SK-N-SH (cell line): ENCODE measurements around the gene PARD3. TPM values are rescaled to one million over a fixed set of nuclear protein-coding genes. Genes with fewer than 3 reads are reported as not detected.

Source experiments
- CTCF ChIA-PET: fragments of 300-600, 350-600 bp; formaldehyde crosslinking; extraction: SDS; loops from one replicate; lab custom pipeline; 2021; lab: Yijun Ruan, JAX
- POLR2A ChIA-PET: fragments of 350-600 bp; sonication (Branson Sonifier 250); formaldehyde crosslinking; extraction: SDS; loops from one replicate; lab custom pipeline; 2020; ENCODE audit warnings: antibody characterized with exemption, inconsistent platforms; lab: Yijun Ruan, JAX
- DNase-seq: peaks from one replicate; pipeline ENCODE4 v3.0.0; 2012
- H2AFZ ChIP-seq: fragments of 200-600 bp; sonication (generic); 2 replicates; pipeline ENCODE4 v1.8.1; 2016; ENCODE audit warnings: antibody characterized with exemption, mild to moderate bottlenecking, low read depth
- H3F3A ChIP-seq: fragments of 200-600 bp; sonication (generic); replicated peaks from 2 replicates; pipeline ENCODE3; 2016; ENCODE audit warnings: antibody characterized with exemption, mild to moderate bottlenecking; ENCODE audit not compliant: insufficient read depth
- H3K27ac ChIP-seq, 2 experiments: fragments of 200-500 bp in 1 of 2; fragments of 200-600 bp in 1 of 2; sonication (Bioruptor generic) in 1 of 2; sonication (generic), shearing (Covaris generic) in 1 of 2; 2 replicates each; pipeline versions ENCODE4 v1.5.1 to v1.6.1; 2014 to 2016; ENCODE audit warnings: low read depth in 2 of 2, inconsistent platforms in 1 of 2, low read length in 1 of 2, mild to moderate bottlenecking in 1 of 2, mixed read lengths in 1 of 2
- H3K27me3 ChIP-seq: fragments of 200-600 bp; sonication (generic), shearing (Covaris generic); 2 replicates; pipeline ENCODE4 v1.6.1; 2016; ENCODE audit warnings: mixed run types; ENCODE audit not compliant: insufficient read depth
- H3K36me3 ChIP-seq, 2 experiments: fragments of 200-500 bp in 1 of 2; fragments of 200-600 bp in 1 of 2; sonication (Bioruptor generic) in 1 of 2; sonication (generic) in 1 of 2; replicated peaks in 1 of 2; 2 replicates each; pipeline versions ENCODE3 to v1.5.1; 2014 to 2016; ENCODE audit warnings: low read length in 1 of 2, mild to moderate bottlenecking in 1 of 2; ENCODE audit not compliant: insufficient read depth in 2 of 2, control insufficient read depth in 1 of 2
- H3K4me1 ChIP-seq, 2 experiments: fragments of 200-500 bp in 1 of 2; fragments of 200-600 bp in 1 of 2; sonication (Bioruptor generic) in 1 of 2; sonication (generic), shearing (Covaris generic) in 1 of 2; 2 replicates each; pipeline versions ENCODE4 v1.5.1 to v1.6.1; 2014 to 2016; ENCODE audit warnings: low read depth in 1 of 2, low read length in 1 of 2, mixed run types in 1 of 2; ENCODE audit not compliant: insufficient read depth in 2 of 2, control insufficient read depth in 1 of 2
- H3K4me2 ChIP-seq: fragments of 200-600 bp; sonication (generic), shearing (Covaris generic); 2 replicates; pipeline ENCODE4 v1.6.1; 2017; ENCODE audit warnings: mixed run types
- H3K4me3 ChIP-seq, 2 experiments: fragments of 200-500 bp in 1 of 2; fragments of 200-600 bp in 1 of 2; sonication (Bioruptor generic) in 1 of 2; sonication (generic), shearing (Covaris generic) in 1 of 2; 2 replicates each; pipeline versions ENCODE4 v1.5.1 to v1.8.1; 2014 to 2016; ENCODE audit warnings: low read depth in 2 of 2, inconsistent platforms in 1 of 2, low read length in 1 of 2, mild to moderate bottlenecking in 1 of 2, mixed read lengths in 1 of 2, moderate library complexity in 1 of 2
- H3K79me2 ChIP-seq: fragments of 200-600 bp; sonication (generic); 2 replicates; pipeline ENCODE4 v1.8.1; 2017; ENCODE audit warnings: mild to moderate bottlenecking; ENCODE audit not compliant: insufficient read depth
- H3K9ac ChIP-seq: fragments of 200-600 bp; sonication (generic); 2 replicates; pipeline ENCODE4 v1.6.1; 2017; ENCODE audit warnings: mixed run types
- H3K9me2 ChIP-seq: fragments of 200-600 bp; sonication (generic); 2 replicates; pipeline ENCODE4 v1.6.1; 2017; ENCODE audit warnings: mixed run types
- H3K9me3 ChIP-seq: fragments of 200-600 bp; sonication (generic); 2 replicates; pipeline ENCODE4 v1.6.1; 2017; ENCODE audit warnings: mixed run types, mild to moderate bottlenecking, moderate library complexity
- H4K20me1 ChIP-seq: fragments of 200-600 bp; sonication (generic); 2 replicates; pipeline ENCODE4 v1.6.1; 2017; ENCODE audit warnings: mild to moderate bottlenecking, mixed run types; ENCODE audit not compliant: insufficient read depth
- EP300 ChIP-seq, 2 experiments: IDR thresholded peaks; 2 replicates each; pipeline versions ENCODE4 v1.4.0 to v1.6.1; 2012; ENCODE audit warnings: borderline replicate concordance in 1 of 2, low read depth in 1 of 2, low read length in 1 of 2
- FOSL2 ChIP-seq: IDR thresholded peaks from 2 replicates; pipeline ENCODE4 v1.4.0; 2012; ENCODE audit warnings: low read depth, mild to moderate bottlenecking, moderate library complexity, borderline replicate concordance
- FOXJ3 ChIP-seq: sonication (generic); formaldehyde crosslinking; IDR thresholded peaks from 2 replicates; pipeline ENCODE4 v1.5.1; 2020; ENCODE audit warnings: mild to moderate bottlenecking, missing genetic modification reagents
- FOXM1 ChIP-seq: IDR thresholded peaks from 2 replicates; pipeline ENCODE4 v1.4.0; 2012; ENCODE audit warnings: low read depth, mild to moderate bottlenecking
- GATA2 ChIP-seq: sonication (generic); formaldehyde crosslinking; IDR thresholded peaks from 2 replicates; pipeline ENCODE4 v1.5.0; 2020; ENCODE audit warnings: mild to moderate bottlenecking, missing genetic modification reagents
- JUND ChIP-seq: IDR thresholded peaks from 2 replicates; pipeline ENCODE4 v1.4.0; 2012
- MXI1 ChIP-seq: IDR thresholded peaks from 2 replicates; pipeline ENCODE4 v1.6.1; 2012; ENCODE audit warnings: mild to moderate bottlenecking, low read depth, low read length, improper control_type of control experiment
- REST ChIP-seq: IDR thresholded peaks from 2 replicates; pipeline ENCODE4 v1.6.1; 2012; ENCODE audit warnings: mild to moderate bottlenecking, low read depth, low read length, moderate library complexity
- SIN3A ChIP-seq: IDR thresholded peaks from 2 replicates; pipeline ENCODE4 v1.6.1; 2012; ENCODE audit warnings: low read depth, mild to moderate bottlenecking, low read length, moderate library complexity, borderline replicate concordance
- SMC3 ChIP-seq: IDR thresholded peaks from 2 replicates; pipeline ENCODE4 v1.6.1; 2012; ENCODE audit warnings: low read depth, low read length, improper control_type of control experiment
- TCF12 ChIP-seq: IDR thresholded peaks from 2 replicates; pipeline ENCODE4 v1.4.0; 2012
- WGBS: methylation state at CpG from one replicate; pipeline ENCODE4 v1.1.6; 2017; ENCODE audit warnings: low lambda C conversion rate; 5-methylcytosine and 5-hydroxymethylcytosine counted together
- polyA plus RNA-seq, 3 experiments: library from polyadenylated mRNA; depleted of rRNA; stranded (reverse); fragments of >200 nt; gene quantifications; 2 replicates each; pipeline ENCODE4 v1.2.3, GENCODE V29; 2012

PARD3 gene
- polyA plus RNA-seq, 1 of the 3 experiments (the other 2 are of a cell fraction), result 29.4 TPM

GRCh38 chr10:34780818-34781380, 34.2 kb downstream of the PARD3 start:
- TF ChIP-seq EP300 (IDR thresholded peaks at IDR 0.05; ENCODE audit: borderline replicate concordance in 1 of 2, low read depth in 1 of 2, low read length in 1 of 2) (0 out of 4 replicates have a peak, but pooled peaks of 1 of the 2 experiments have one; percentile 36), SIN3A (no peak), FOXM1 (no peak), FOSL2 (no peak), GATA2 (CRISPR knock-in tag) (no peak), SMC3 (no peak), FOXJ3 (no peak), REST (no peak), MXI1 (peak; percentile 40; the same call in 1 of the 2 replicates)
- Histone ChIP-seq H3K79me2 (peaks cover 74% of the 10 kb centered on the region), H3K9me2 (no peaks in the 10 kb centered on the region), H3K9me3 (no peaks in the 10 kb centered on the region), H3K4me1 (peaks cover 20 to 32% of the 10 kb centered on the region in 2 experiments), H3K27me3 (no peaks in the 10 kb centered on the region), H3K27ac (no peak overlapping the region), H2AFZ (no peak overlapping the region), H3F3A (peaks cover 5% of the 10 kb centered on the region), H3K9ac (no peak overlapping the region), H3K4me2 (peak overlapping the region; percentile 17; the same call in 1 of the 2 replicates), H4K20me1 (peaks cover 64% of the 10 kb centered on the region), H3K36me3 (no peaks in the 10 kb centered on the region), H3K4me3 (no peak overlapping the region; a peak in 1 of 4 replicates)
- peak; percentile 61 for DNase-seq
- ChIA-PET POLR2A (no interaction called here), CTCF (interaction anchor here (0.8 to 1.4 kb wide), 4 partner anchors 15 to 57 kb away, joined by 3 to 5 read pairs (median 4); no protein-coding TSS in a partner anchor)
- WGBS, result 66% methylated on average over 11 of the region's 11 CpGs

- no peak overlapping the region for H3K4me2 ChIP-seq
- no peak for TF ChIP-seq TCF12
- no peak for TF ChIP-seq SIN3A
- TF ChIP-seq JUND, result no peak
- no peak for TF ChIP-seq FOXJ3
- TF ChIP-seq, all 33 proteins: peak for 0
- POLR2A ChIA-PET, result no interaction called here
- 94% methylated on average over 3 of the region's 3 CpGs for WGBS
- Histone ChIP-seq H3K27ac (no peak overlapping the region), H3K4me3 (no peak overlapping the region), H3K4me1 (peaks cover 18 to 24% of the 10 kb centered on the region in 2 experiments; a peak in 3 of 4 replicates), H3K79me2 (peaks cover 69% of the 10 kb centered on the region), H3K9me3 (no peaks in the 10 kb centered on the region), H2AFZ (no peak overlapping the region), H3K27me3 (no peaks in the 10 kb centered on the region), H3K9me2 (no peaks in the 10 kb centered on the region), H3K36me3 (no peaks in the 10 kb centered on the region), H3F3A (peaks cover 4% of the 10 kb centered on the region), H4K20me1 (peaks cover 79% of the 10 kb centered on the region), H3K9ac (no peak overlapping the region)
- CTCF ChIA-PET, result interaction anchor here (1.3 kb wide), 1 partner anchor 9 kb away, joined by 6 read pairs; no protein-coding TSS in a partner anchor
- DNase-seq, result no peak
Observed at GRCh38 chr10:34778237-34778636, 36.9 kb downstream of the PARD3 start.
